GM18867 (cell line): ENCODE results near the gene CWC22.
"Not testable (repeated sequence)": the region's sequence is repeated elsewhere in the genome, so short reads cannot be mapped to it uniquely, and the experiment has no call there.

Experiments
- ATAC-seq: cut with Tn5 transposase; IDR thresholded peaks from one replicate; pipeline ENCODE4 v1.9.1; 2021; ENCODE audit warnings: mild to moderate bottlenecking, moderate library complexity; ENCODE audit not compliant: unreplicated experiment

CWC22 gene

DNA sequence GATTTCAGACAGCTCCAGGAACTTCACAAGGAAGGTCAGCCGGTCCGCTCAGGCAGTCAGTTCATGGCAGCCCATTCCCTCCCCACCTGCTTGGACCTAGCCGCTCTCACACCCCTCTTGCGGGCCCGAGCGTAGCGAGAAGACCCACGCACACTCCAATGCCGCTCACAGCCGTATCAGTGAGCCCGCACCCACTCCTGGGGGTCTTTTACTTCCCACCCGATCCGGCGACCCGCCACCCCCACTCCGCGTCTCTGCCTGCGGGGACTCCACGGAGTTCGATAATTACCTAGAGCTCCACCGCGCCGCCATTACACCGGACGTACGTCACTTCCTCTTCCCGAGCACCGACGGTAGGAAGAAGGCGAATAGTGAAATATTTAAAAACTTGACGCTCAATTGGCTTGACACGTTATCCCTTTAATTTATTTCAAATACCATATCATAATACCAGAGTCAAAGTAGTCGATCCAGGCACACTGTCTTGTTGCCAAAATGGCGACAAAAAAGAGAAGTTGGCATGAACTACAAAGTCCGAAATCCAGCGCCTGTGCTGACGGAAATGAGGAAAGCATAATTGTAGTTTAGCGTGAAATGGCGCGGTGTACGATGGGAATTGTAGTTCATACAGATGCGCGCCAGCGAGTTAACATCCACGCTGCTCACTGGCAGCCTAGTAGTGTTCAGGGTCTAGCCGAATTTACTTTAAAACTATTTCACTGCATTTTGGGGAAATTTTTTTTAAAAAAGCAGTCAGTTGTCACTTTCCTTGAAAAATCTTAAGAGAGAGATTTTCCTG lies at the start of gene CWC22:
TSS of gene CWC22 (minus strand) at position 517 of the 799 bp plus-strand sequence. CDS start 13,956 bp downstream, outside the sequence.
- peak; percentile 98 for ATAC-seq

GRCh38 chr2:180056367-180057118 lies 49.4 kb upstream of the CWC22 start:
- ATAC-seq, result no peak

- ATAC-seq, result not testable (repeated sequence)
These were observed 47.5 kb upstream of the CWC22 start for GRCh38 chr2:180054576-180054975.

GRCh38 chr2:180050246-180050645 lies 43.1 kb upstream of the CWC22 start:
- ATAC-seq, result no peak

GRCh38 chr2:180048251-180048650 lies 41.2 kb upstream of the CWC22 start:
- ATAC-seq, result no peak

- ATAC-seq, result no peak
These were observed 39.7 kb upstream of the CWC22 start for GRCh38 chr2:180046776-180047175.

DNA sequence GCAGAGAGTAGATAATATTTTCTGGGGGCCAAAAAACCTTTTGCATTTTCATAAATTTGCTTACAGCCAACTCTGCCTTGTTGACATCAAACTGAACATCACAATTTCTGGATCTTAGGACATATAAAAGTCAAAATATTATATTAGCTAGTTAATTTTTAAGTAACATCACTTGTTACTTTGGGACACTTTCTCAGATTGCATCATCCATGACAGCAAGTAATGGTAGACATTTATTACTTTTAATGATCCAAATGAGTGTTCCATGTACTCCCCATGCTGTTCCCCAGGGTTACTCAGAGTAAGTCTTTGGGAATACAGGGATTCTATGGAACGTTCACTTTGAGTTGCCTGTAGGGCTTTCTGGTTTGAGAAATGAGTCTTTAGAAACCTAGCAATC lies 39.1 kb upstream of the CWC22 start:
- ATAC-seq, result no peak

GRCh38 chr2:180040146-180040925 lies 33.2 kb upstream of the CWC22 start:
- no peak for ATAC-seq

DNA sequence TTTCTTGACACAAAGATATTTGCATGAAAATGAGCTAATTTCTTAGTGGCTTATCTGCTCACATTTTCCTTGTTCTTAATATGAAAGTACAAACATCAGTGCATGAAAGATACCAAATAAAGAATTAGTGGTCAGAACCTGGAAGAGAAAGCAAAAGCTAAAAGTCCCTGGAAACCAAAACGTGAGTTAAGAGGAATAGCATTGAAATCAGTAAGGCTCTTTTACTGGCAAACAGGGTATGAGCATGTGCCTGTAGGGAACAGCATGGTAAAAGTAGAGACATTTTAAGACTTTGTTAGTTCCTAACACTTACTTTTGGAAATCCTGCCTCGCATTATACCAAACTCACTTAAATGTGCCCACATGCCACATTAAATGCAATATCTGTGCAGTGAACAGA lies 31.9 kb upstream of the CWC22 start:
- no peak for ATAC-seq

GRCh38 chr2:180033993-180034894 lies 27.1 kb upstream of the CWC22 start:
- no peak for ATAC-seq

DNA sequence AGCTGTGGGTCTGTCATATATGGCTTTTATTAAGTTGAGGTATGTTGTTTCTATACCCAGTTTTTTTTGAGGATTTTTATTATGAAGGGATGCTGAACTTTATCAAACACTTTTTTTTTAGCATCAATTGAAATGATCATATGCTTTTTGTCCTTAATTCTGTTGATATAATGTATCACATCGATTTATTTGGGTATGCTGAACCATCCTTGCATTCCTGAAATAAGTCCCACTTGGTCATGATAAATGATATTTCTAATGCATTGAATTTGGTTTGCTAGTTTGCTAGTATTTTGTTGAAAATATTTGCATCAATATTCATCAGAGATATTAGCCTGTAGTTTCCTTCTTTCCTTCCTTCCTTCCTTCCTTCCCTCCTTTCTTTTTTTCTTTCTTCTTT lies 22.5 kb upstream of the CWC22 start:
- ATAC-seq, result no peak

- no peak for ATAC-seq
These were observed 14.8 kb upstream of the CWC22 start for GRCh38 chr2:180021850-180022249.

GRCh38 chr2:180017784-180018183 lies 10.7 kb upstream of the CWC22 start:
- no peak for ATAC-seq

GRCh38 chr2:180016937-180017336 lies 9.8 kb upstream of the CWC22 start:
- ATAC-seq, result no peak

DNA sequence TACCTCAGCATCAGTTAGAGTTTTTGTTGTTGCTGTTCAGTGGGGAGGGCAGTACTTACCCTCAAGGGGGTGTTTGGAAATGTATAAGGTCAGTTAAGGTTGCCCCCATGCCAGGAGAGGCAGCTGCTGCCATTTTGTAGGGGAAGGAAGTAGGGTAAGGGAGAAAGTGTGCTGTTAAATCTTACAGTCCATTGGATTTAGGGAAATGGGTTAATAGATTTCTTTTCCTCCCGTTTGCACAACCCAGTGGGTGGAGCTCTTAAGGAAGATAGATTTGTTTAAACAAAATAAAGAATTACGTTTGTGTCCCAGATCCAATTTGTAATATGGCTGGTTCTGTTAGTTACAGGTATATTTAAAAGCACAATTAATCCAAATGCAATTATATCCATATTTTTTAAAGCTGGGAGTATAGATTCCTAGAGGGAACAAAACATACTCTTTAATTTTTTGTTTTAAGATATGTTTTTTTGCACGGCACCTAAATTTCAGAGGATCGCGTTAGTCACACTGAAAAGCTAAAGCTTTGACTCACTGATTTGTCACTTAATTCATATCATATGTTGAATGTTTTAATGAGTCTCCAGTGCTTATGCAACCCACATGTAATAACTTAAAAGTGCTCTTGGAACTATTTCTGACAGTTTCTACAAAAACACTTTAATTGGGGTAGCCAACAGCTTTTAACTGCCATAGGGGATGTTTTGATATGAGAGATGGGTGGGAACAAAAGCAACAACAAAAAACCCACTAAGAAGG lies 9.0 kb upstream of the CWC22 start:
- ATAC-seq, result no peak

- ATAC-seq, result no peak
These were observed 5.4 kb upstream of the CWC22 start for GRCh38 chr2:180012523-180012922.

GRCh38 chr2:180010701-180011100 lies 3.6 kb upstream of the CWC22 start:
- no peak for ATAC-seq

GRCh38 chr2:180006231-180006630 lies 866 bp downstream of the CWC22 start:
- ATAC-seq, result no peak

DNA sequence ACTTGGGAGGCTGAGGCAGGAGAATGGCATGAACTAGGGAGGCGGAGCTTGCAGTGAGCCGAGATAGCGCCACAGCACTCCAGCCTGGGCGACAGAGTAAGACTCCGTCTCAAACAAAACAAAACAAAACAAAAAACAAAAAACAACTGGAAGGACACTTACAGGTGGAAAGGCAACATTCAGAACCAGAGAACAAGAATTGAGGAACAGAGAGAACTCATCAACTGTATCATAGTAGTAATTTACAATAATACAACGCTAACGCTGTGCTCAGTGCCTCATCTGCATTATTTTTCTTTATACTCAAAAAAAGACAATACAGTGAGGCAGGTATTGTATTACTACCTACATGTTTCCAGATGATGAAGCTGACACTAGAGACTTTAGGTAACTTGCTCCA lies 1.6 kb downstream of the CWC22 start:
- not testable (repeated sequence) for ATAC-seq

- no peak for ATAC-seq
These were observed 2.4 kb downstream of the CWC22 start for GRCh38 chr2:180004731-180005130.
